Forelimb muscle (tissue), 1 donor: ENCODE results near the gene GPR61. TPM values are rescaled to one million over a fixed set of nuclear protein-coding genes. Genes with fewer than 3 reads are reported as not detected.

Experiments used
- DNase-seq: peaks from one replicate; pipeline ENCODE4 v3.0.0-alpha.2; 2013; ENCODE audit warnings: low read depth
- polyA plus RNA-seq: library from polyadenylated mRNA; unstranded; fragments of 120-200 nt; gene quantifications from one replicate; pipeline ENCODE4 v1.2.1, GENCODE V29; 2013; ENCODE audit not compliant: insufficient read length

The GPR61 gene
- polyA plus RNA-seq: 1.6 TPM

DNA sequence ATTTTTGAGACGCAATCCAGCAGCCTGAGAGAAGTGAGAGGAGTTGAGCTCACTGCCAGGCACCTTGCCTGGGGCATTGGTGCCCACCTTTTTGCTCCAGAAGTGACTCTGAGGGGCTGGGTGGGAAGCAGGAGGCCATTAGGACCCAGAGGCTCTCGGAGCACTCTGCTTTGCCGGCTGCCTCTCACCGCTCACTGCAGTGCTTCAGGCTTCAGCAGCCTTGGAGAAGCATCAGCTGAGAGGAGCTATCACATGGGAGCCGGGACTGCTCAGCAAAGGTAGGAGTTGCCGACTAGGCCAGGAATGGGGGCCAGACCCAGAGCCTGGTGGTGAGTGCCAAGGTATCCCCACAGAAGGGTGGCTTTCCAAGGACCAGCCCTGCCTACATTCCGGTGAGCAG, at the start of gene GPR61:
GPR61 (plus strand) TSS at position 197 of the 400 bp plus-strand sequence. CDS start 3,151 bp downstream, outside the sequence.
- no peak for DNase-seq

DNA sequence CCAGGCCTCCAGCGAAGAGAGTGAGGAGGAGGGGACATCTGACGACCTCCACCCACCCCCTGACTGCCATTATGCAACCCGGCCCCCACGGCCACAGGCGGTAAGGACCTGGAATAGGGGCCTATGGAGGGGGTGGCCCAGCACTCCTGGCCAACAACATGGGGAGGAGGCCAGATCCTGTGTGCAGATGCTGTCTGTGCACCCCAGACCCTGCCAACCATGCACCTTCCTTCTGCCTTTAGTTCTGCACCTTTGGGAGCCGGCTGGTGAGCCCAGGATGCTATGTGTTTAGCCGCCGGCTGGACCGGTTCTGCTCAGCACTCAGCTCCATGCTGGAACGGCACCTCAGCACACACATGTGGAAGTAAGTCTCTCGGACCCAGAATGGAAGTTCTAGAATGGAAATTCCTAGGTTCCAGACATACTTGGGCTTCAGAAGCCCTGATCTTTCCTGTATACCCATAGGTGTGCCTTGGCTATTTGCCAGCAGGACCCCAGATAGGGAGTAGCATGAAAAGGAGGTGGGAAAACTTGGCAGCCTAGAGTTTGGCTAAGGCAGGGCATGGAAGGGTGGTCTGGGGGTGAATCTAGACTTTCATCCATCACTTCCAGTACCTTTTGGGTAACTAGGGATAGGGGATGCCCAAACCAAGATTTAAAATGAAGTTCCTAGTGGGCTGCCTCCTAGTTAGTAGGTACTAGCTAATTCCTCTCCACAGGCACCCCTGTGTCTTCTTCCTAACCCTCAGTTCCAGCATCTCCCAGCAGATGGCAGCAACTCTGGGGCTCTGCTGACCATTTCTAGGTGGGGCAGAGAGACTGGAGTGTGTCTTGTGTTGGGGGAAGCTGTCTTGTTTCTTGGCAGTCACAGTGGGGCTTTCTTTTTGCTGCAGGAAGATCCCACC, 49.4 kb upstream of the GPR61 start:
- peak; percentile 24 for DNase-seq

GRCh38 chr1:109490934-109491302, 48.8 kb upstream of the GPR61 start:
- no peak for DNase-seq

DNA sequence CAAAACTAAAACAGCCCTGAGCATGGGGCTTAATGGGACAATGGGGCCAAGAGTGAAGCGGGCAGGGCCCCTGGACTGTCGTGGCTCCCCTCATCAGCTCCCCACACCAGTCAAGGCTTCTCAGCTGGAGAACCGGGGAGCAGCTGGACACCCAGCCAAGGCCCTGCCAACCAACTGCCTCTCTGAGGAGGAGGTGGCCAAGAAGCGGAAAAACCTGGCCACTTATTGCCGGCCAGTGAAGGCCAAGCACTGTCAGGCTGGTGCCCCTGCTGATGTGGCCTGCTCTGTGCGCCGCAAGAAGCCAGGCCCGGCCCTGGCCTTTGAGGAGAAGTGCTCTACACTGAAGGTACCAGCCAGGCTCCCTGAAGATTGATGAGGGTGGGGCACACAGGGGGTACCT, 48.3 kb upstream of the GPR61 start:
- DNase-seq: no peak

GRCh38 chr1:109492779-109493178, 46.9 kb upstream of the GPR61 start:
- no peak for DNase-seq

DNA sequence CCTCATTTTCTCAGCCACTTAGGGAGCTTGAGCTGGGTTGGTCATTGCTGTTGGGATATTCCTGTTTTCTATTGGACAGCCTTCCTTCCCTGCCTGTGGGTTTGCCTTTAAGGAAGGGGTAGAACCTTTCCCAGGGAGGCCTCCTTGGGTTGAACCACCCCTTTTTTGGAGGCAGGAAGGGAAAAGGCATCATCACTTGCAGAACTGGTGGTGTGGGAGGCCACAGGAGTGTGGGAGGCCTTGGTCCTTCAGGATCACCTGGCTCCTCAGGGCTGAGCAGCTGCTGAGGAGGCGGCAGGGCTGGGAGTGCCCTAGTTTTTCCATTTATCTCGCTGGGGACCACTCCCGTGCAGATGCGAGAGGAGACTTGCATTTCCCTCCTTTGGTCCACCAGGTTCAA, 46.4 kb upstream of the GPR61 start:
- no peak for DNase-seq

- DNase-seq: peak; percentile 65
These were observed 45.7 kb upstream of the GPR61 start, which contains the start of gene CYB561D1 for GRCh38 chr1:109493805-109494539. TSS of gene CYB561D1 (plus strand) at chr1:109494094. CDS start at chr1:109494140, 46 bp downstream.

- DNase-seq: no peak
These were observed 43.9 kb upstream of the GPR61 start for GRCh38 chr1:109495738-109496137.

- DNase-seq: no peak
These were observed 42.1 kb upstream of the GPR61 start for GRCh38 chr1:109497449-109498160.

GRCh38 chr1:109498161-109498801, 41.4 kb upstream of the GPR61 start:
- DNase-seq: peak; percentile 25

GRCh38 chr1:109499081-109499480, 40.6 kb upstream of the GPR61 start:
- no peak for DNase-seq

DNA sequence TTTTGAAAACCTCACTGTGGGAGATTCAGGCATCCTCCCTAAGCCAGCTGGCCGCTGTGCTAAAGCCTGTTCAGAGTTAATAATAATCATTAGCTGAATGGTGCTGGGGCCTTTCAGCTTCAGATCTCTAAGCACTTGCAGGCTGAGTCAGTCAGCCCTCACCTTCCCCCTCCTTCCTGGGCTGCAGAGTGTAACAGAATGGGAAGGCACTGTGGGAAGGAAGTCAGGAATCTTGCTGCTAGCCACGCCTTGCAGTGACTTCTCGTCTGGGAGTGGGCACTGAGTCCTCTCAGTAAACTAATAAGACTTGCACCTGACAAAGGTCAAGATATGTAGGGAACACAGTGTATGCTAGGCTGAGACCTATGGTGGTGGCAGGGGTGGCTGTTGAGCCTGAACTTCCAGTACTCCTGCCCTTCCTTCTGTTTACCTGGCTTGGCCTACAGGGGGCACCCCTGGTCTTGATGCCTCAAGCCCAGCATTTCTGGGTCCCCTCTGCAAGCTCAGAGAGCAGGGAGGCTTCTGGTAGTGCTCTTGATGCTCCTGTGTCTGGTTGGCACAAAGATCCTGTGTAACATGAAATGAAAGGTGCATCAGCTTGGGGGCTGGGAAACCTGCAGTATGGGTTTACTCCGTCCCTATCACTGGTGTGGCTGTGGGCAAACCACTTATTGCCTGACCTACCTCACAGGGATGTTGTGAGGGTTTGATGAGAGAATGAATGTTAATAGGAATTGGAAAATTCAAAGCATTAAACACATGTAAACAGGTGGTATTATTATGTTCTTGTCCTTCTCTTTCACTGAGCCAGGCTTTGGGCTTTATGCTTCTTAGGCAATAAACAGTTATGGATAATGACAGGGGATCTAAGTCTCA, 39.8 kb upstream of the GPR61 start:
- DNase-seq: no peak

DNA sequence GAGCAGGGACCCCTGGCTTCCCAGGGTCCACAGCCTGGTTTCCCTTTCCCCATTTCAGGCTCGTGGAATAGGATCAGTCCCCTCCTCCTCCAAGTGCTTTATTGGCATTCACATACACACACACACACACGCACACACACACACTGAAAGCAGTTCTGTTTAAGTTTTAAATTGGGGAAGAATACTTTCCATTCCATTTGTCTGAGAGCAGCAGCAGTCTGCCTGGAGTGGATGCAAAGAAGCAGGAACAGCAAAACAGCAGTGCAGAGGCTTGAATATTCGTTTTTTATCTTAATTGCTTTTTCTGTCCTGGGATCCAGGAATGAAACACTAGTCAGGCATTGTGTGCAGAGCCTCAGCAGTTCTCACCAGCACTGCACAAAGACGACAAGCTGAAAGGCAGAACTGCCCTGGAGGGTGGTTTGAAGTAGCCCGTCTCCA, 38.7 kb upstream of the GPR61 start:
- no peak for DNase-seq

DNA sequence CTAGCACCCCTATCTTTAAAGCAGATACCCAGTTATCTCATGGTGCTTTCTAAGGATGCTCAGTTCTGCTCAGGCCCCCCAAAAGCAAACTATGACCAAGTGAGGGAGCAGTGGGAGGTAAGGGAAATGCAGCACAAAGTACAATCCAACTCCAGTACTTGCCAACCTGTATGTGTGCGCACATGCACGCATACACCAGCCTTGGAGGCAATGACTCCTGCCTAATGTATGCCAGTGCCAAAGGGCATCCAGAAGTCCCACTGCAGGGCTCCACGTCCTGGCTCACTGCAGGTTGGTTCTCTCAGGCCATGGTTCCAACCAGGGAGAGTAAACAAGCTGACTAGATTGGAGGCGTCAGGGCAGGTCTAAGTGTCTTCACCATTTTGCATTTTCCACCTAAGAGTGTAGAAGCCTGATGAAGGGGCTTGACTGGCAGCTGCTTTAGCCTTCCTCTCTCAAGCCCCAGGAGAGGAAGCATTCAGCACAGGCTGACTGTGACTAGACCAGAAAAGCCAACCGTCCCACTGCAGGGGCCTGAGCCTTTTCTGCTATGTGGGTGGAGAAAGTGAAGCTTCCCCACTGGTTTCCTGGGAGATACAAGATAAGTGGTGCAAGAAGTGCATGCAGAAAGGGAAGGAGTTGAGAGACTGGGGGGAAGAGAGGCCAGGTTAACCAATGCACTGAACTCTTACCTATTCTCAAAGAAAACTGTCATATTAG, 37.9 kb upstream of the GPR61 start:
- no peak for DNase-seq

DNA sequence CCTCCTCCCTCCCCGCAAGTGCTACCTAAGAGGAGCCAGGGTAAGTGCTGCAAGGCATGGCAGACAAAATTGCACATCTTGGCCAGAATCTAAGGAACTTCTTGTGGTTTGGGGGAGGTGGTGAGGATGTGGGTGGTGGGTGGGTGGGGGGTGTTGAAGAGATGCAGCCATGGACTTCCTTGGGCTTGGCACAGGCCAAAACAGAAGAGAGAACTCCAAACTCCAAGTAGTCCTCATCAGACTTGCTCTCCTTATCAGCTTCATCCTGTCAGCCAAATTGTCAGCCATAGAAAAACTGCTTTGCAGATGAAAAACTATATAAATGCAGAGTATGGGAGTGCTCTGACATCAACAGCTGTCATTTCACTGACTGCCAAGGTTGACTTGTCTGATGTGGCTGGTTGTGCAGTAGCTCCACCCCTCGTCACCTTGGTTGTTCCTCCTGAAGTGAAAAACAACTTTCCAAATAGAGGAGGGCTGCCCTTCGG, 37.3 kb upstream of the GPR61 start:
- DNase-seq: no peak

GRCh38 chr1:109503935-109504334, 35.7 kb upstream of the GPR61 start:
- no peak for DNase-seq

DNA sequence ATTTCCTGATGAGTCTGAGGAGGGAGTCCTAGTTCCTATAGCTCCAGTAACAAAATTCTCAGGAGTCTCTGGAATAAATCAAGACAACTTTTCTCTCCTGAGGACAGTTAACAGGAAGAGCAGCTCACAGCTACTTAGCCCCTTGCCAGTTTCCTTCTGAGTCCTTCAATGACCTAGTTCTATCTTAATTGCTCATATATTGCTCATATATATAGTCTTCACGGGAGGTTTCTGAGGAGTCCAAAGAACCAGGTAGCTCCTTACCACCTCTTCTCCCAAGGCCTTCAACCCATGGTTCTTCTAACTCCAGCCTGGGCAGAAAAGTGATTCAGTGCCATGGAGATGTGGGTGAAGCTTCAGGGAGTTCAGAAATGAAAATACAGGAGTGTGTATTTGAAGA, 34.7 kb upstream of the GPR61 start:
- no peak for DNase-seq

DNA sequence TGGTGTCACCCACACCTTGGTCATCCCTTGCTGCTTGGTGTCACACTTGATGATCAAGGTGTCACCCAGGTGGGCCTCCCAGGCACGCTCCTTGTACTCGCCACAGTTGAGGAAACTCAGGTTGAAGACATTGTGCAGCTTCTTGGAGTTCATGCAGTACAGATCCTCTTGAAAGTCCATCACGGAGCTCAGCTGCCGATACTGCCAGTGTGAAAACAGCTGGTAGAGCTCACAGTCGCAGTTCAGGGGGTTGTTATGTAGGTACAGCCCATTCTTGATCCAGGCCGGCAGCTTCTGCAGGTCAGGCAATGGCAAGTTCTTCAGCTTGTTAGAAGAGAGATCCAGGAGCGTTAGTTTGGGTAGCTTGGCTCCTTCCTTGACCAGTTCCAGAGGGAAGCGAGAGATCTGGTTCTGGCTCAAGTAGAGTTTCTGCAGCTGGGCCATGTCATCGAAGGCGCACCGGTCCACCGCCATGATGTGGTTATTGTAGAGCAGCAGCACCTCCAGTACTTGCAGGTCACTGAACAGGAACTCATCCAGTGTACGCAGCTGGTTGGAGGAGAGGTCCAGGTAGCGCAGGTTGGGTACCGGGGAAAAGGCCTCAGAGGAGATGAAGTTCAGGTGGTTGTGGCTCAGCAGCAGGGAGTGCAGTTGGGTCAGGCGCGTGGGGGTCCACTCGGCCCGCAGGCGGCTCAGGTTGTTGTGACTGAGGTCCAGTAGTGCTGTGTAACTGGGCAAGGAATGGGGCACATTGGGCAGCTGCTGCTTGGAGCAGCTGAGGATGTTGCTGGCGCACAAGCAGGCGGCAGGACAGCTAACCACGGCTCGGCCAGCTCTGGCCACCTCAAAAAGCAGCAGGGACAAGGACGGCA, 31.4 kb upstream of the GPR61 start:
- DNase-seq: no peak

DNA sequence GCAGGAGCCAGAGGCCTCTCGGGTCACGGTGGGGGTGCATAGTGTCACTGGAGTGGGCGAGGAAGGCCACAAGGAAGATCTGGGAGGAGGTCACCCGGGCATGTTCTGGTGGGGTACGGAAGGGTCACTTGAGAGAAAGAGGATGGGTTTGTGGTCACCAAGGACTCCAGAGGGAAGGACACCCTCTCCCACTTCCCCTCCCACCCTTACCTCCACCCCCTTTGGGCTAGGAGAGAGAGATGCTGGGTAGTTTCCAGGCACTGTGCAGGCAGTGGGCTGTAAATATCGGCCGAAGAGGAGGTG, 30.8 kb upstream of the GPR61 start:
- DNase-seq: no peak
